HG02610 (cell line): ENCODE measurements around the gene IGFBP2.

Experiments used
- ATAC-seq: cut with Tn5 transposase; IDR thresholded peaks from one replicate; pipeline ENCODE4 v1.9.1; 2021; ENCODE audit warnings: mild to moderate bottlenecking, moderate library complexity; ENCODE audit not compliant: unreplicated experiment

The IGFBP2 gene

GRCh38 chr2:216700088-216700567 lies 66.9 kb downstream of the IGFBP2 start:
- ATAC-seq, result no peak

- no peak for ATAC-seq
Observed at GRCh38 chr2:216700781-216701180, 67.6 kb downstream of the IGFBP2 start.

- no peak for ATAC-seq
Observed at GRCh38 chr2:216701544-216701943, 68.3 kb downstream of the IGFBP2 start.

GRCh38 chr2:216702756-216703155 lies 69.5 kb downstream of the IGFBP2 start:
- no peak for ATAC-seq

- ATAC-seq, result no peak
Observed at GRCh38 chr2:216710551-216711301, 77.5 kb downstream of the IGFBP2 start.

GRCh38 chr2:216711348-216711747 lies 78.1 kb downstream of the IGFBP2 start:
- no peak for ATAC-seq

- no peak for ATAC-seq
Observed at GRCh38 chr2:216713691-216714336, 80.6 kb downstream of the IGFBP2 start.
